Brain microvascular endothelial cell (primary cell): ENCODE results near the gene KIF1B.
A peak's percentile ranks its signal among the peaks of the same experiment; 100 is the strongest.
"Not testable (repeated sequence)": the region's sequence is repeated elsewhere in the genome, so short reads cannot be mapped to it uniquely, and the experiment has no call there.

Source experiments
- DNase-seq: peaks from one replicate; pipeline ENCODE4 v3.0.0-alpha.2; 2020
- H3K27ac ChIP-seq: fragments of 250-450 bp; sonication (Bioruptor Pico); 2 replicates; pipeline ENCODE4 v1.5.1; 2020; ENCODE audit warnings: mild to moderate bottlenecking, moderate library complexity
- H3K27me3 ChIP-seq: fragments of 250-450 bp; sonication (Bioruptor Pico); replicated peaks from 2 replicates; pipeline ENCODE4 v1.5.1; 2020; ENCODE audit warnings: mild to moderate bottlenecking
- H3K36me3 ChIP-seq: fragments of 250-450 bp; sonication (Bioruptor Pico); replicated peaks from 2 replicates; pipeline ENCODE4 v1.5.1; 2020; ENCODE audit warnings: mild to moderate bottlenecking
- H3K4me3 ChIP-seq: 2 replicates; pipeline ENCODE4 v1.5.1; 2011; ENCODE audit warnings: low read depth, mild to moderate bottlenecking, control low read depth, low read length, moderate library complexity
- CTCF ChIP-seq: IDR thresholded peaks from 2 replicates; pipeline ENCODE4 v1.5.1; 2011; ENCODE audit warnings: low read depth, mild to moderate bottlenecking, moderate library complexity, low read length, control low read depth, inconsistent platforms; ENCODE audit errors: missing control alignments
- in situ Hi-C: cut with HindIII; loops from 2 replicates; pipeline ENCODE4 v1.10.0; 2017; ENCODE audit warnings: low sequenced_read_pairs, low pct_ligation_motif_present

Gene KIF1B

GRCh38 chr1:10242811-10243210 is 32.4 kb downstream of the KIF1B start:
- TF ChIP-seq CTCF = no peak
- Histone ChIP-seq H3K27ac (no peak overlapping the region), H3K36me3 (no peaks in the 10 kb centered on the region), H3K27me3 (no peaks in the 10 kb centered on the region), H3K4me3 (no peak overlapping the region)
- no peak for DNase-seq
- in situ Hi-C loops = no loop called here

GRCh38 chr1:10245674-10246073 is 35.3 kb downstream of the KIF1B start:
- H3K27ac ChIP-seq = no peak overlapping the region
- no peak overlapping the region for H3K4me3 ChIP-seq
- DNase-seq = no peak
- TF ChIP-seq CTCF = no peak
- in situ Hi-C loops = no loop called here
- no peaks in the 10 kb centered on the region for H3K36me3 ChIP-seq
- H3K27me3 ChIP-seq = no peaks in the 10 kb centered on the region

GRCh38 chr1:10249808-10250457 is 39.6 kb downstream of the KIF1B start:
- no peak for DNase-seq
- no peak overlapping the region for H3K27ac ChIP-seq
- H3K36me3 ChIP-seq = no peaks in the 10 kb centered on the region
- in situ Hi-C loops = no loop called here
- no peaks in the 10 kb centered on the region for H3K27me3 ChIP-seq
- TF ChIP-seq CTCF = no peak
- H3K4me3 ChIP-seq = no peak overlapping the region

GRCh38 chr1:10250663-10251062 is 40.3 kb downstream of the KIF1B start:
- H3K4me3 ChIP-seq = no peak overlapping the region
- no peak for DNase-seq
- no peaks in the 10 kb centered on the region for H3K36me3 ChIP-seq
- H3K27ac ChIP-seq = no peak overlapping the region
- no peaks in the 10 kb centered on the region for H3K27me3 ChIP-seq
- no peak for TF ChIP-seq CTCF
- in situ Hi-C loops = no loop called here

- in situ Hi-C loops, H3K4me3 ChIP-seq, H3K27me3 ChIP-seq, H3K36me3 ChIP-seq: not testable (repeated sequence)
- DNase-seq = peak; percentile 47
- H3K27ac ChIP-seq = peak overlapping the region; percentile 77
These were observed 41.1 kb downstream of the KIF1B start for GRCh38 chr1:10251325-10252108.

GRCh38 chr1:10252508-10252907 is 42.1 kb downstream of the KIF1B start:
- no peak for TF ChIP-seq CTCF
- Histone ChIP-seq H3K4me3 (no peak overlapping the region), H3K27ac (peak overlapping the region; percentile 77), H3K36me3 (no peaks in the 10 kb centered on the region), H3K27me3 (no peaks in the 10 kb centered on the region)
- in situ Hi-C loops = no loop called here
- peak; percentile 34 for DNase-seq
